ENCODE results near the gene SIN3B.

SIN3B gene

DNA sequence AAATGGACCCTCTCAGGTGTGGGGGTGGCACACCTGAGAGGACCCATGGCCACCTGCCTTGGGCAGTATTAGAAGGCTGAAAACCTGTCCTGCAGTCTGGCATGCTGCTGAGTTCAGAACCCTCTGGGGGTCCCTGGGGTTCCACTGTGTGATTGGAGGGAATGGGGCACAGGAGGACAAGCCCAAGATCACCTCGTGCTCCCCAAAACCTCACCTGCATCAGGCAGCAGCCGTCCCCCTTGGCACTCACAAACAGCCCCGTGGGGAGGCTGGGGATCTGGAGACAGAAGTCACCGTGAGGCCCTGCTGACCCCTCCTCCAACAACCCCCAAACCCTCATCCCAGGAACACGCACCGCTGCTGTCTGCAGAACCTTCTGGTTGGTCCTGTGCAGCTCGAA is 74.1 kb downstream of the SIN3B start:
- H4K20me1 ChIP-seq (ENCODE audit: insufficient read depth, low read length, poor library complexity, severe bottlenecking) = no peaks in the 10 kb centered on the region
- H3K27me3 ChIP-seq (ENCODE audit: insufficient read depth, low read length, poor library complexity, severe bottlenecking) = no peaks in the 10 kb centered on the region
- H3K9me2 ChIP-seq (replicated peaks; ENCODE audit: low read depth, low read length) = no peaks in the 10 kb centered on the region
- no peaks in the 10 kb centered on the region for H3K9me3 ChIP-seq (ENCODE audit: insufficient read depth, low read depth, low read length)
- H3F3A ChIP-seq (ENCODE audit: low read depth) = no peaks in the 10 kb centered on the region
- H3K4me3 ChIP-seq (ENCODE audit: low read length, poor library complexity, severe bottlenecking) = no peak overlapping the region
- no peak overlapping the region for H3K9ac ChIP-seq (ENCODE audit: low read depth, low read length, poor library complexity, severe bottlenecking)
- H3K4me1 ChIP-seq (ENCODE audit: insufficient read depth, low read length, poor library complexity, severe bottlenecking) = peaks cover 9% of the 10 kb centered on the region
- no peak overlapping the region for H2AFZ ChIP-seq (ENCODE audit: low read length)
- H3K79me2 ChIP-seq (ENCODE audit: insufficient read depth, low read length) = no peaks in the 10 kb centered on the region
- no peak for TF ChIP-seq CTCF (conservative IDR thresholded peaks at IDR 0.05; ENCODE audit: low read length)
- no peaks in the 10 kb centered on the region for H3K36me3 ChIP-seq (ENCODE audit: insufficient read depth, low read length)
- H3K4me2 ChIP-seq (ENCODE audit: low read depth, low read length, poor library complexity, severe bottlenecking) = no peak overlapping the region

GRCh38 chr19:16904599-16904998 is 75.4 kb downstream of the SIN3B start:
- peaks cover 5% of the 10 kb centered on the region for H3K4me1 ChIP-seq (ENCODE audit: insufficient read depth, low read length, poor library complexity, severe bottlenecking)
- no peaks in the 10 kb centered on the region for H4K20me1 ChIP-seq (ENCODE audit: insufficient read depth, low read length, poor library complexity, severe bottlenecking)
- no peak overlapping the region for H3K9ac ChIP-seq (ENCODE audit: low read depth, low read length, poor library complexity, severe bottlenecking)
- no peak overlapping the region for H2AFZ ChIP-seq (ENCODE audit: low read length)
- no peaks in the 10 kb centered on the region for H3K9me2 ChIP-seq (replicated peaks; ENCODE audit: low read depth, low read length)
- H3K4me2 ChIP-seq (ENCODE audit: low read depth, low read length, poor library complexity, severe bottlenecking) = no peak overlapping the region
- H3K79me2 ChIP-seq (ENCODE audit: insufficient read depth, low read length) = no peaks in the 10 kb centered on the region
- no peaks in the 10 kb centered on the region for H3K9me3 ChIP-seq (ENCODE audit: insufficient read depth, low read depth, low read length)
- TF ChIP-seq EZH2phosphoT487 (IDR thresholded peaks at IDR 0.05; ENCODE audit: borderline replicate concordance) (no peak), CTCF (conservative IDR thresholded peaks at IDR 0.05; ENCODE audit: low read length) (no peak)
- H3F3A ChIP-seq (ENCODE audit: low read depth) = no peaks in the 10 kb centered on the region
- H3K27me3 ChIP-seq (ENCODE audit: insufficient read depth, low read length, poor library complexity, severe bottlenecking) = no peaks in the 10 kb centered on the region
- H3K36me3 ChIP-seq (ENCODE audit: insufficient read depth, low read length) = no peaks in the 10 kb centered on the region
- H3K4me3 ChIP-seq (ENCODE audit: low read length, poor library complexity, severe bottlenecking) = no peak overlapping the region

- TF ChIP-seq CTCF (conservative IDR thresholded peaks at IDR 0.05; ENCODE audit: low read length) (no peak), EZH2phosphoT487 (IDR thresholded peaks at IDR 0.05; ENCODE audit: borderline replicate concordance) (no peak)
- H2AFZ ChIP-seq (ENCODE audit: low read length) = no peak overlapping the region
- H4K20me1 ChIP-seq (ENCODE audit: insufficient read depth, low read length, poor library complexity, severe bottlenecking) = no peaks in the 10 kb centered on the region
- H3K27me3 ChIP-seq (ENCODE audit: insufficient read depth, low read length, poor library complexity, severe bottlenecking) = no peaks in the 10 kb centered on the region
- H3F3A ChIP-seq (ENCODE audit: low read depth) = no peaks in the 10 kb centered on the region
- no peaks in the 10 kb centered on the region for H3K36me3 ChIP-seq (ENCODE audit: insufficient read depth, low read length)
- H3K79me2 ChIP-seq (ENCODE audit: insufficient read depth, low read length) = no peaks in the 10 kb centered on the region
- no peak overlapping the region for H3K4me2 ChIP-seq (ENCODE audit: low read depth, low read length, poor library complexity, severe bottlenecking)
- H3K4me1 ChIP-seq (ENCODE audit: insufficient read depth, low read length, poor library complexity, severe bottlenecking) = no peaks in the 10 kb centered on the region
- no peaks in the 10 kb centered on the region for H3K9me3 ChIP-seq (ENCODE audit: insufficient read depth, low read depth, low read length)
- H3K9ac ChIP-seq (ENCODE audit: low read depth, low read length, poor library complexity, severe bottlenecking) = no peak overlapping the region
- no peaks in the 10 kb centered on the region for H3K9me2 ChIP-seq (replicated peaks; ENCODE audit: low read depth, low read length)
- H3K4me3 ChIP-seq (ENCODE audit: low read length, poor library complexity, severe bottlenecking) = no peak overlapping the region
Observed at GRCh38 chr19:16908759-16909158, 79.6 kb downstream of the SIN3B start.

All from Loucy (cell line).